Nephron progenitor cell (in vitro differentiated cells): ENCODE data around the gene PSME3.
A peak's percentile ranks its signal among the peaks of the same experiment; 100 is the strongest.

ENCODE experiments used
- DNase-seq: peaks from one replicate; pipeline ENCODE4 v3.0.0; 2021
- H3K27ac Mint-ChIP-seq: 2 replicates; pipeline ENCODE4 v1.8.0; 2021; ENCODE audit warnings: mild to moderate bottlenecking, moderate library complexity, mixed read lengths
- H3K27me3 Mint-ChIP-seq: 2 replicates; pipeline ENCODE4 v1.8.0; 2021; ENCODE audit warnings: mild to moderate bottlenecking, low read depth, mixed read lengths; ENCODE audit not compliant: poor library complexity
- H3K36me3 Mint-ChIP-seq: 2 replicates; pipeline ENCODE4 v1.8.0; 2021; ENCODE audit warnings: low read depth, mixed read lengths
- H3K4me1 Mint-ChIP-seq: 2 replicates; pipeline ENCODE4 v1.8.0; 2021; ENCODE audit warnings: mixed read lengths
- H3K4me3 Mint-ChIP-seq: 2 replicates; pipeline ENCODE4 v1.8.0; 2021; ENCODE audit warnings: mild to moderate bottlenecking, moderate library complexity, mixed read lengths
- H3K9me3 Mint-ChIP-seq: 2 replicates; pipeline ENCODE4 v1.8.0; 2021; ENCODE audit warnings: mild to moderate bottlenecking, moderate library complexity, mixed read lengths
- CTCF ChIP-seq: fragments of 200-600 bp; sonication (generic); IDR thresholded peaks from 2 replicates; pipeline ENCODE4 v1.5.0; 2021; ENCODE audit warnings: antibody characterized with exemption

Gene PSME3

GRCh38 chr17:42806249-42806648 lies 26.9 kb upstream of the PSME3 start:
- no peak overlapping the region for H3K4me3 Mint-ChIP-seq

GRCh38 chr17:42809250-42809649 lies 23.9 kb upstream of the PSME3 start:
- no peak for DNase-seq
- no peak for TF ChIP-seq CTCF
- Mint-ChIP-seq H3K36me3 (peaks cover 26% of the 10 kb centered on the region), H3K4me3 (no peak overlapping the region), H3K9me3 (no peaks in the 10 kb centered on the region), H3K27ac (peak overlapping the region; percentile 47), H3K27me3 (no peaks in the 10 kb centered on the region), H3K4me1 (peaks cover 18% of the 10 kb centered on the region)

More at GRCh38 chr17:42806249-42806648, 26.9 kb upstream of the PSME3 start:
- peaks cover 4% of the 10 kb centered on the region for H3K27me3 Mint-ChIP-seq
- H3K36me3 Mint-ChIP-seq: peaks cover 10% of the 10 kb centered on the region
- no peaks in the 10 kb centered on the region for H3K9me3 Mint-ChIP-seq
- peaks cover 48% of the 10 kb centered on the region for H3K4me1 Mint-ChIP-seq
- DNase-seq: no peak
- no peak overlapping the region for H3K27ac Mint-ChIP-seq
- TF ChIP-seq CTCF: no peak

GRCh38 chr17:42814633-42815399 lies 18.4 kb upstream of the PSME3 start:
- H3K4me1 Mint-ChIP-seq: no peaks in the 10 kb centered on the region
- no peaks in the 10 kb centered on the region for H3K9me3 Mint-ChIP-seq
- peaks cover 66% of the 10 kb centered on the region for H3K36me3 Mint-ChIP-seq
- DNase-seq: no peak
- H3K27ac Mint-ChIP-seq: no peak overlapping the region
- TF ChIP-seq CTCF: no peak
- no peaks in the 10 kb centered on the region for H3K27me3 Mint-ChIP-seq
- no peak overlapping the region for H3K4me3 Mint-ChIP-seq

DNA sequence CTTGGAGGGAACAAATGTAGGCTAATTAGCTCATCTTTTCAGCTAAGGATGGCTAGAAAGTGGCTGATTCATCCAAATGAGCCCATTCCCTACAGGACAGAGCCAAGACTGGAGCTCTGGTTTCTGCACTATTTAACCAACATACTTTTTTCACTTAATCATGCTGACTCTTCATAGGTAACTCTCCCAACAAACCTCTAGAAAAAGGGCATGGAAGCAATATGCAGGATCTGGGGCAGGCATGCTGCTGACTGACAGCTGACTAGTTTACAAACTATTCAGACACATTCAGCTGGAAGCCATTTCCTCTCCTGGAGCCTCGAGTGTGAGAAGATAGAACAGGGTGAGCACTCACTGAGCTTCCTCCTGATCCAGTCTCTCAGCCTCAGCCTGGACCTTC lies 15.3 kb upstream of the PSME3 start:
- peaks cover 13% of the 10 kb centered on the region for H3K4me1 Mint-ChIP-seq
- TF ChIP-seq CTCF: no peak
- no peak overlapping the region for H3K4me3 Mint-ChIP-seq
- DNase-seq: no peak
- no peak overlapping the region for H3K27ac Mint-ChIP-seq
- no peaks in the 10 kb centered on the region for H3K9me3 Mint-ChIP-seq
- no peaks in the 10 kb centered on the region for H3K27me3 Mint-ChIP-seq
- H3K36me3 Mint-ChIP-seq: peaks cover 66% of the 10 kb centered on the region

- no peak overlapping the region for H3K27ac Mint-ChIP-seq
- TF ChIP-seq CTCF: no peak
- peaks cover 16% of the 10 kb centered on the region for H3K4me1 Mint-ChIP-seq
- peaks cover 65% of the 10 kb centered on the region for H3K36me3 Mint-ChIP-seq
- no peaks in the 10 kb centered on the region for H3K9me3 Mint-ChIP-seq
- no peaks in the 10 kb centered on the region for H3K27me3 Mint-ChIP-seq
- no peak for DNase-seq
- no peak overlapping the region for H3K4me3 Mint-ChIP-seq
Observed at GRCh38 chr17:42818379-42818778, 14.8 kb upstream of the PSME3 start.
